ENCODE data around the gene PGAM5.

PGAM5 gene

DNA sequence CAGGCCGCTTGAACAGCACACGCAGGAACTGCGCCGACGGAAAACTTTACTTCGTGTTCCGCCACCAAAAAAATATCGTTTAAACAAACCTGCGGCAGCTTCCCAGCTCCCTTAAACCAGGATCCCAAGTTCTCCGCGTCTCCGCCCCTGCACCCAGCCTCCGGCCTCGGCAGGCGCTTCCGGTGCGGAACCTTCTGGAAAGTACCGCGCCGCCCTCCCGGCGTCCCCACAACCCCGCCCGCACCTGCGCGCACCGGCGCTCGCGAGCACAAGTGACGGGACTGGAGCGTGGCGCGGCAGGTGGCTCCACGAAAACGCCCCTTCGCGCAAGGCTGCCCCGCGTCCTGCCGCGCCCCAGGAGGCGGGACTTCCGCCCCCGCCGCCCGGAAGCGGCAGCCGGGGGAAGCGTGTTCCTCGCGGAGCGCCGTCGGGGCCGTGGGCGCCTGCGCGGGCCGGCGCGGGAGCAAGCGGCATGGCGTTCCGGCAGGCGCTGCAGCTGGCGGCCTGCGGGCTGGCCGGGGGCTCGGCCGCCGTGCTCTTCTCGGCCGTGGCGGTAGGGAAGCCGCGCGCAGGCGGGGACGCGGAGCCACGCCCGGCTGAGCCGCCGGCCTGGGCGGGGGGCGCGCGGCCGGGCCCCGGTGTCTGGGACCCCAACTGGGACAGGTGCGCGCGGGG is at the start of gene PGAM5:
Gene PGAM5 (plus strand): TSS at position 438 of the 675 bp plus-strand sequence. CDS start 35 bp downstream, at position 473.
- DNase-seq (ENCODE audit: low read depth): peak; percentile 81

DNA sequence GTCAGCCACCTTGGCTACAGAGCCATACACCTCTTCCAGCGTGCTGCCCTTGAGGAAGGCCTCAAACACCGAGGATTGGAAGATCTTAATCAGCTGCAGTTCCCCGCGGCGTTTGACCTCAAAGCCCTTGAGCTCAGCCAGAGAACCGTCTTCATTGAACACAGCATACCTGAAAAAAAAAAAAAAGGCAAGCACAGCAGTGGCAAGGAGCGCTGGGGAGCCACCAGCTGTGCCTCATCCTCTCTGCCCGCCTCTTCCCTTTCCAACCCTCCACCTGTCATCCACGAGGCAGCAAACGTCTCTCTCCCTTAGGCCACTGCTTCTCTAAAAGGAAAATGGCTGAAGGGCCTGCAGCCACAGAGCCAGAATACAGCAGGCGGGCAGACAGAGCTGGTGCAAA is 49.6 kb upstream of the PGAM5 start:
- DNase-seq (ENCODE audit: low read depth): no peak

DNA sequence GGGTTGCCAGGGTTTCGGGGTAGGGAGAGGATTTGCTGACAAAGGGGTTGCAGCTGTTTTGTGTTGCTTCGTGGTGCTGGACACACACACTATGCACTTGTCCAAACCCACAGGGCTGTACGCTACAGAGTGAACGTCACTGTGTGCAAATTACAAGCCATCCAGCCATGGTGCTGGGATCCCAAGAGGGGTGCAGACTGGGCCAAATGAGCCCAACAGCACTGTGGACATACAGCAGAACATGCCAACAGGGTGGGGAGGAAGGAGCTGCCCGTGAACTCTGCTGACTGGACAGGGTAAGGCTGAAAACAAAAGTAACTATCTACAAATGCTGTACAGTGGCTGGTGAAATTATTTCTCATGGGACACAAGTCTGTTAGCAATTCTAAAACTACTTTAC is 48.7 kb upstream of the PGAM5 start:
- DNase-seq (ENCODE audit: low read depth): no peak

DNA sequence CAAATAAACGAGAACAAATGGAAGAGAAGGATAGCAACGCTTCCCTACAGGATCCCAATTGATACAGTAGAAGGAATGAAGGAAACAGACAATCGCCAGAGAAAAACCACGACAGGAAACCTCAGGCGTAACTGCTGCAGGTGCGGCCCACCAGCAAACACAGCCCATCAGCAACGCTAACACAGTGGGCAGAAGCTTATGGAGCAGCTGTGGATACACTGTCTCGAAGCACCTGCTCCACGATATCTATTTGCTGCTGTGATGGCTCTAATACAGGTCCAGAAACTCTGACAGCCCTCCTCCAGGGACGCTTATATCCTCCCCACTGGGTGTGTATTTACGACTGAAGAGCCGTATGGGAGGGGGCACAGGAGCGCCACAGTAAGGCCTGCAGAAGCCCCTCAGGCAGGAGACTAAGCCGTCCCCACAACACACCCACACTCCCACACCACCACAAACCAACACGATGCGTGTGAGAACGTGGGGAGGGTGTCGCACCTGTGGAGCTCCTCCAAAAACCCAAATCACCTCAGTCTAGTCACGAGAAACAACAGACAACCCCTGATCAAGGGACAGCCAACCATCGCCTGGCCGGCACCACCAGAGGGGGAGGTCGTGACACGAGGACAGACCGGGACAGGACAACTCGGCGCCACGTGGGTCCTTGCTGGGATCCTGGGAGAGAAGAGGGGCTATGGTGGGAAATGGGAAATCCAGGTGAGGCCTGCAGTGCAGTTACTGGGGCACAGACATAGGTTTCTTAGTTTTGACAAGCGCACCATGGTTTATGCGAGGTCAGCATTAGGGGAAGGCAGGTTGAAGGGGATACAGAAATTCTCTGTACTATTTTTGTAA is 47.5 kb upstream of the PGAM5 start:
- DNase-seq (ENCODE audit: low read depth): no peak

DNA sequence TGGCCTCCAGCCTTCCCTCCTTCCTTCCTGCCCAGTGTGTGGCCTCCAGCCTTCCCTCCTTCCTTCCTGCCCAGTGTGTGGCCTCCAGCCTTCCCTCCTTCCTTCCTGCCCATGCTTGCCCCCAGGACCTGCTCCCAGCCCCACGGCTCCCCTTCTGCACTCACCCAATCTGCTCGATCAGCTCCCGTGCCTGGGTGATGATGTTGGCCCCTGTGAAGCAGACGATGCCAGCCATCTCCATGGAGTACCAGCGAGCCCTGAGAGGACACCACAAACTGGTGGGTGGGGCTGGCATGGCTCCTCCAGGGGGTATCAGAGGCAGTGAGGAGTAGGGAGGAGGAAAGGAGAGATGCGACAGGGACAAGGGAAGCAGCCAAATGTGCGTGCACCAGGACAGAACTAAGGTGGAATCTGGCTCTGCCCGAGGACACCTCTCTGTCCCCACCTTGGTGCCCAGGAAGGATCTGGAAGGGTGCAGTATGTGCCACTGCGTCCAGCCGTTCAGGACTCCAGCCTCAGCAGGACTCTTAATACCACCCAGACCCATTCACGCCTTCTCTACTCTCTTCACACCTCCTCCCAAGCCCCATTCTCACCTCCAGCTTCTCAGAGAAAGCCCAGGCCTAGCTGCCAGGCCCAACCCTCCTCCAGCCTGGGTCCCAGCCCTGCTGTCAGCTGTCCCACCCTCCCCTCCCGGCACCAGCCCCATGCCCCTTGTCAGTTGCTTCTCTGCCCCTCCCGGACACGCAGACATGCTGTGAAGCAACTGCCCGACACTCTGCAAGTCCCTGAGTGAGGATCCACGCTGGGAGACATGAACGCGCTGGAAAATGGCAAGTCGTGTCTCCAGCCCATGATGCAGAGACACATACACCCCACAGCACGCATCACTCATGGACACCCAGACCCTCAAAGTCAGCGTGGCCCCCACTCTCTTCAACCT is 46.2 kb upstream of the PGAM5 start:
- DNase-seq (ENCODE audit: low read depth): no peak

DNA sequence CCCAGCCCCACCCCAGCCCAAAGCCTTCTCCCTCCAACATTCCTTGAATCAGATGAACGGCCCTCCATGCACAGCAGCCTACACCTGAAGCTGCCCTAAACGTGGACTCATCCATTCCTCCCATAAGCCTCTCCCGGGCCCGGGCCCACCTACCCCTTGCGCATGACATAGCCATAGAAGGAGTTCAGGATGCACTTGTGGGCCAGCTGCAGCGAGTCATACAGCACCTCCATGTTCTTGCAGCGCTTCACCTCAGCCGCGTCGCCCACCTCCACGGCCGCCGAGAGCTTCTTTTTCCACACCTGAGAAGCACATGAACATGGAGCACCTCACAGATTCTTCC is 45.5 kb upstream of the PGAM5 start:
- DNase-seq (ENCODE audit: low read depth): no peak

DNA sequence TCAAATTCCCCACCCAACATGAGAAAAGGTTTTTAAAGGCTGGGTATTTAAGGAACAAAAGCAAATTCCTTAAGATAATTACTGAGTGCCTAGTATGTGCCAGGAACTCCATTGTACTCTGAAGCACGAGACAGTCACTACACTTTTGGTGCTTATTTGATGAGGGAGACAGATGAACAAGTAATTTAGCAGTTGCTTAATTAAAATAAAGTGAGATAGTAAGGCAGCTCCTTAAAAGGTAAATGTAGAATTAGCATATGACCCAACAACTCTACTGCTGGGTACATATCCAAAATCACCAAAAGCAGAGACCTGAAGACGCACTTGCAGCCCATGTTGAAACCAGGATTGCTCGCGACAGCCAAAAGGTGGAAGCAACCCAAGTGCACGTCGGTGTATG is 44.8 kb upstream of the PGAM5 start:
- no peak for DNase-seq (ENCODE audit: low read depth)

DNA sequence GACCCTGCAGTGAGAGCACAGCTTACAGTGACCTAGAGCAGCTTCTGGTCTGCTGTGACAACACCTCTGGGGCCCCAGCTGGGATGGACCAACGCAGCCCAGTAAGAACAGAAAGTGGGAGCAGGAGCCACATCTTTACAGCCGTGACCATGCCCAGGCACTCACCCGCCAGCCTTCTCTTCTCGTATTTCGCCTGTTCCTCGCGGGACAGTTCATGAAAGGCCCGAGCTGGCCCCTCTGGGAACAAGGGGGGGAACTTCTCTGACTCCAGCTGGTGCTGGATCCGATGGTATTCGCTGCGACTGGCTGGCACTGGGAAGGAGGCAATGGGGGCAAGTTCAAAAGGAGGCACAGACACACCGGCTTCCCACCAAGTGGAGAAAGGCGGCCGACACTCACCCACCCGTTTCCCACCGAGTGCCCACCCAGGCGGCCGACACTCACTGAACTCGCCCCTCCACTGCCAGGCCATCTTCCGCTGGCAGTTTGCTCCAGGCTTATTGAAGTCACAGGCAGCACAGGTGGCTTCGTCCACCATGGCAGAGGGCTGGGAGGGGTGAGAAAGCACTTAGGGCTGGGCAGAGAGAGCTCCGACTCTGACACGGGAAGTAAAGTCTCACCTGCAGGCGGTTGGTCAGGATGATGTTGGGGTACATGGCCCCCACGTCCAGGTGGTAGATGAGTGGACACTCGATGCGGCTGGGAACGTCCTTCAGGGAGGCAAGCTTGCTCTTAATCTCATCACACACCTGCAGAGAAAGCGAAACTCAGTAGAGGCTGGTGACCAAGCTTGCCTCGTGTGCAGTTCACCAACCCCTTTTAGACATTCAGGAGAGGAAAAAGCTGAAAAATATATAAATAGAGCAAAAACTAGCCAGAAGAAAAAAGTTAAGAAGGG is 42.2 kb upstream of the PGAM5 start:
- DNase-seq (ENCODE audit: low read depth): no peak

DNA sequence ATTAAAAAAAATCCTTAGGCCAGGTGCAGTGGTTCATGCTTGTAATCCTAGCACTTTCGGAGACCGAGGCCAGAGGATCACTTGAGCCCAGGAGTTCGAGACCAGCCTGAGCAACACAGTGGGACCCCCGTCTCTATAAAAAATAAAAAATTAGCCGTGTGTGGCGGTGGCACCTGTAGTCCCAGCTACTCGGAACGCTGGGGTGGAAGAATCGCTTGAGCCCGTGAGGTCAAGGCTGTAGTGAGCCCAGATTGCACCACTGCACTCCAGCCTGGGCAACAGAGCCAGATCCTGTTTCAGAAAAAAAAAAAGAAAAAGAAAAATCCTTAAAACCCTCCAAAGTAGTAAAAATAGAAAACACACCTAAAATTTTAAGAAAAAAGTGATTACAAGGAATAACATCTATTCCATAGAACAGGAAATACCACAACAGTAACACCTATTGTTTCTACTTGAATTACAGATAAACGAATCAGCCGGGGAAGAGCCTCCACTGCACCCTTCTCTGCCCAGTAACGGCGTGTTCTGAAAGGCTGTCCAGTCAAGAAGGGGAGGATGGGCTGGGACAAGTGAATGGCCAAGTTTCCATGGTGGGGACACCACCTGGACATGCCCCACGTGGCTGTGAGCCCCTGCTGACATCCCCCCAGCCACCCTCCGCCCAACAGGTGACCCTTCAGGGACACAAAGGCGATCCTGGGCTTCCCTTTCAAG is 41.3 kb upstream of the PGAM5 start:
- no peak for DNase-seq (ENCODE audit: low read depth)

DNA sequence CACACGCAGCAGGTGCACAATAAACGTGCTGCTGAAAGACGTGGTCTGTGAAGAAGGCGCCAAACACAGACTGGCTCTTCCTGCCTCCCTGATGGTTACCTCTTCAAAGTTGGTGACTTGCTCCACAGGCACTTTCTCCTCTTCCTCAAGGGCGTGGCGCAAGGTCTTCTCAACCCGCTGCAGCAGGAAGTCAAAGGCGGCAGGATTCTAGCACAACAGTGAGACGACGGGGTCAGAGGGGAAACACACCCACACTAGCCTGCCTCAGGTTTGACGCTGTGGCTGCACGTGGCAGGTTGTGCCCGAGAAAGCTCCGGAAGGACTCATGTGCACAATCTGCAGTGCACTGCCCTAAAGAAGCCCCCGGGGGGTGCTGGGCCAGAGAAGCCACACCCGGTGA is 38.5 kb upstream of the PGAM5 start:
- no peak for DNase-seq (ENCODE audit: low read depth)

DNA sequence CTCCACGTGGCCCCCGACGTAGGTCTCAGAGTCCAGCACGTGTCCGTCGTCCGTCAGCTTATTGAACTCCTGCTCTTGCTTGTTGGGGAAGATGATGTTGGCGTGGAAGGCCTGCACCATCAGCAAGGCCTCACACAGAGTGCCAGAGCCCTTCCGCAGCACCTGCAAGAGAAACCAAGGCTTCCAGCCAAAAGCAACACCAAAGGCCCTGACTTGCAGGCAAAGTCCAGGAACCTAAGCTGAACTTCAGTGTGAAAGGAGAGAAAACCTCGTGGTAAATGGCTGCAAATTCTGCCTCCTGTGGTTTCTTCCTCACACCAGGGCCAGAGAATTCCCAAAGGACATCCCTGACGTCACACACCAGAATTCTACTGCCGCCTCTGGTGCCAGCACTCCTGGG is 38.0 kb upstream of the PGAM5 start:
- DNase-seq (ENCODE audit: low read depth): no peak

DNA sequence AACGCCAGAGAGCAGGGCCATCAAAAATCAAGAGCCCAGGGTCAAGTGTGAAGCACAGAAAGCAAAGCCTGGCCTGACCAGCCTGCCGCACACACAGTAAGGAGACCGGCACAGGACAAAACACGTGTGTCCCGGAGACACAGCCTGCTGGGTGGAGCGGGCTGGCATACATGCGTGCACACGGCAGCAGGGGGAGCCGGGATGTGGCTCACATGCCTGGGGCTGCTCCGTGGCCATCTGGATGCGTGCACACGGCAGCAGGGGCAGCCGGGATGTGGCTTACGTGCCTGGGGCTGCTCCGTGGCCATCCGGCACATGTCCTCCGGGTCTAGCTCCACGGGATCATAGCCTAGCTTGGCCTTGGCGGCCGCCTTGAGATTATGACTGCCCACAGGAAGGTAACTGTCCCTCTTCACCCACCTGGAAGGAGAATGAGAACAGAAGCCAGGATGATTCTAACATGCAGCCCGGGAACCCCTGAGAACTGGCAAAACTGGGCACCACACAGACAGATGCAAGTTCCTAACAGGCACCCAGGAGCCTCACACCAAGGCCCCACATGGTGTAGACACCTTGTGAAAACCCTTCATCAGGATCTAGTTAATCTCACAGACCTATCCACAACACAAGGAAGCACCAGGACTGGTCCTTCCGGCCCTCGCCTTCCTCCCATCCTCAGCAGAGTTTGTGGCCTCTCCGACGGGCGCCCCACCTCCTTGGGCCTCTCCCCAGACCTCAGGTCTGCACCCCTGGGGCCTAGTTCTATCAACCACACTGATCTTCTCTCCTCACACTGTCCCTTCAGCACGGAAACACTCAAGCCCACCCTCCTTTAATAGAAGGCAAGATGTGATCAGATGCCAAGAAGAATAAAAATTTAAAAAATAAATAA is 37.1 kb upstream of the PGAM5 start:
- DNase-seq (ENCODE audit: low read depth): no peak

DNA sequence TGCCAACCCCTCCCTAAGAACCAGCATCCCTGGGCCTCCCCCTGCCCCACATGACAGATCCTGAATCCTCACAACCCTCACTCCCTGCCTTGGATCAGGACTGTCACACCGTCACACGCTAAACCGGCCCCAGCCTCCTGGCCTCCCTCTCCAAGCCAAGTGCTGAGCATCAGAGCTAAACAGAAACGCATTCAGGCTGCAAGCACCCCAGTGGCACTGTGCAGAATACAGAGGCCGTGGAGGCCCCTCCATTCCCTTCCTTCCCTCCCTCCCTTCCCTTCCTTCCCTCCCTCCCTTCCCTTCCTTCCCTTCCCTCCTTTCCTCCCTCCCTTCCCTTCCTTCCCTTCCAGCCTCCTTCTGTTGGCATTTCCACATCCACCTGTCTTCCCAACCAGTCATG is 36.1 kb upstream of the PGAM5 start:
- DNase-seq (ENCODE audit: low read depth): no peak

DNA sequence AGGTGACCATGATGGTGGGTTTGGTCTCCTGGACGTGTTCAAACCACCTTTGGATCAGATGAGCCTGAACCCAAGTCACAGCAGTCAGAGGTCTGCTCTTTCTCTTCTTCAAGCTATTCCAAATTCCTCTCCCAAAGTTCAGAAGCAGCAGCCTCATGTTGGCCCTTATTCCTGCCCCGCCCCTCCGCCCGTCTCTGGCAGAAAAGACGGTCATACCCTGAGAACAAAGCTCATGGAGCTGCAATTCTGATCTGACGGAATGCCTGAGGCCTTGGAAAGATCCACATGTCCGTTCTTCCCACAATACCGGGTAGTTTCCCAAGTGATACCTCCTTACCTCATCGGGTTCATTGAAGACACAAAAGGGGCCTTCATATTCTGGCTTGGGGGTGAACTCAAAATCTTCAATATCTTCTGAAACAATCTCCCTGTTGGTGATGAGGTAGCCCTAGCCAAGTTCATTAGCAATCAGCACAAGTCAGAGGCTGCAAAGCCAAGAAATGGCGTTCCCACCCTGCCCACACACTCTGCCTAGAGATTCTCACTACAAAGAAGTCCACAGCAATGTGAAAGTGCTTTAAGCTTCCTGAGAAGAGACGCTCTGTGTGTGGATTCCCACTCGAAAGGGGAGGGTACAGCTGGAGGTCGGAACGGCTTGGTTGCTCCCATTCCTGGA is 34.7 kb upstream of the PGAM5 start:
- DNase-seq (ENCODE audit: low read depth): no peak

DNA sequence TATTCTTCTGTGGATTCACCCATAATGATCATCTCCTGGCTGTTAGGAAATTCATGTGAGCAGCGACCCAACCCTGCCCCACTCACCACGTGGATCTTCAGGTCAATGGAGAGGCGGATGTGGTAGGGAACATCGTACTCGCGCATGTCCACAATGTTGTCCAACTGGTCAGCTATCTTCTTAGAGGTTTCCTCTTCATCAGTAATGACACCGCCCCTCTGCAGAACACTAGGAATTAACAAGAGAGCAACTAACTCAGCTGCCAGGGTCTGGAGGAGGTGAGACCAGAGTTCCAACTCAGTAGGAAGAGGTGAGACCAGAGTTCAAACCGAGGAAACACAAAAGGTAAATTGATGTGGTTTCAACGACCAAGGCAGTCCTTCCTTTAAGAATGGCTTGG is 33.1 kb upstream of the PGAM5 start:
- no peak for DNase-seq (ENCODE audit: low read depth)

DNA sequence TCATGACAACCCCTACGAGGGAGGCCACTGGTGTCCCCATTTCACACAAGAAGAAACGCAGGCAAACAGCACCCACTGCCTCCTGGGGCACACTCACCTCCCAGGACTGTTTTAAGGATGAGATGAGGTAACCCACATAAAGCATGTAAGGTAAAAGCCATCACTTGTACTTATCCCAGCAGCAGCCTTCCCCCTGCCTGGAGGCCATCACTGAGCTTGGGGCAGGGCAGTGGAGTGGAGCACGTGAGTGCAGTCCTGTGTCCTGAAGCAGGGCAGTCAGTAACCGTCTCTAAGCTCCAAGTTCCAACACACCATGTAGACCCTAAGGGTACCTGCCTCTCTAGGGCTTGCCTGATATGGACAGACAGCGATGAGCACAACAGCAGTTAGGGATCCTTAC is 25.2 kb upstream of the PGAM5 start:
- DNase-seq (ENCODE audit: low read depth): no peak

DNA sequence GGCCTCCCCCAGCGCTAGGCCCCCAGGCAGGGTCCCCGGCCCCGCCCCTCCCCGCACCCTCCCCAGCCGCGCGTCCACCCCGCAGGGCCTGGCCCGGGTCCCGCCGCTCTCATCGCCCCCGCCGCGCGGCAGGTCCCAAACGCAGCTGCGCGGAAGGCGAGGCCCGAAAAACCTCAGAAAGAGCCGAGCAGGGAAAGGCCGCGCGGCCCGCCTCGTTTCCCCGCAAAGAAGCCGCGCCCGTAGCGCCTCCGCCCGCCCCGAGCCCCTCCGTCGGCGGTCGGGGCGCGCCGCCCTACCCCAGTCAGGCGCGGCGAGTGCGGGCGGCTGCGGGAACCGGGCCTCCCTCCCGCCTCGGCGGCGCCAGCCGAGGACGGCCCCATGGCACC is 23.8 kb upstream of the PGAM5 start:
- no peak for DNase-seq (ENCODE audit: low read depth)

DNA sequence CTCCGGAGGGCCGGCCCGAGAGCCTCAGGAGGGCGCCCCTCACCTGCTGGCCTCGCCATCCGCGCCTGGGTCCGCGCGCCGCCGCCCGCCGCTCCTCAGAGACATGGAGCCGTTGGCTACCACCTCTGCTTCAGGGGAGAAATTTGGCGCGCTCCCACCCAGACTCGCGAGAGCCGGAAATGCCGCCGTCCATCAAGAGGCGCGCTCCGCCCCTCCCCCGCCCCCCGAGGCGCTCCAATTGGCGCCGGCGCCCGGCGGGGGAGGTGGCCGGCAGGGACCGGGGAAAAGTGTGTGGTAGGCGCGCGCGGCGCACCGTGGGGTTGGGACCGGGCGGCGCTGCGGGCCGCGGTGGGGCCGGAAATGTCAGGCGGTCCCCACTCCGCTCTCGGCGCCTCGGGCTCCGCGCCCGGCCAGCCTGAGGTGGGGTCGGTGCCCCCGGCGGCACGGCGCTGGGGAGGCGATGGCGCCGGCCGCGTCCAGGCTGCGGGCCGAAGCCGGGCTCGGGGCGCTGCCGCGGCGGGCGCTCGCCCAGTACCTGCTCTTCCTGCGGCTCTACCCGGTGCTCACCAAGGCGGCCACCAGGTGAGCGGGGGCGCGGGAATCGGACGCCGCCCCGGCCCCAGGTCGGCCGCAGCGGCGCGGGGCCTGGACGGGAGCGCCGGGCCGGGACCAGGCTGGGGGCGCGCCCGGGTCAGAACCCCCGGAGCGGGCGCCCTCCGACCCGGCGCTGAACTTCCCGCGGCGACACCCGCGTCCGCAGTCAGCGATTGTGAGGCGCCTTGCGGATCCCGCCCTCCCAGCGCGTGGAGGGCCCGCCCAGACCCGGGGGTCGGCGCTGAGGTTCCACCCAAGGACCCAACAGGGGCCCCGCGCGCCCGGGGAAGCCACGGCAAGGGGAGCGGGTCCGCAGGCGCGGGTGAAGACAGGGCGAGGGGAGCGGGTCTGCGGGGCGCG is 23.2 kb upstream of the PGAM5 start, which contains the start of the genes POLE and PXMP2:
Gene POLE (minus strand): TSS at position 132 of the 954 bp plus-strand sequence. CDS start 27 bp downstream, at position 105.
Gene PXMP2 (plus strand): TSS at position 377 of the 954 bp plus-strand sequence. CDS start 84 bp downstream, at position 461.
- DNase-seq (ENCODE audit: low read depth): peak; percentile 95
